ENCODE data around the gene STPG2.

DNA sequence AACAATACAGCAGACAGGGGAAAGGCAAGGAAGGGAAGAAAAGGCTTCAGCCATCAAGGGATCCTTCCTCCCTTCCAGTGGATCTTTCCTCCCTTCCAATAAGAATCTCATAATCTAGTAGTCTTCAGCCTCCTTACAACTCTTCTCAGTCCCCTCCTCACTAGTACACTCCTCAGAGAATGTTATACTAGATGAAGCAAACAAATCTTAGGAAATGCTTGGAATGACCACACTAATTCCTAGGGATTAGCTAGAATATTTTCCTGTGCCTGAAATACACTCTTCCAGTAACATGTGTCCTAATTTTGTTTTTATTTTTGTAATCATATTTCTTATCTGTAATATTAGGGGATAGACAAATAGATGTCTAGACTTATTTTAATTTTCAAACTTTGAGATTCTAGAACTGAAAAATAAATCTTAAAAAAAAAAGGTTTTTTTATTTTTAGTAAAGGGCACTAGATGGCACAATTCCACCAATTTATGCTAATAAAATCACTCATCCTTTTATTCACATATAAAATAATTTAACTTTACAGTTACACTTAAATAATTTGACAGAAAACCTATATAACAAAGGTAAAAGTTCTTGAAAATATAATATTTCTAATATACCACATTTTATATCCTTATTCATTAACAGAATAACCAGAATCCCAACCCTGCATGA lies 7.0 kb upstream of the STPG2 start:
- TF ChIP-seq GATA2 (IDR thresholded peaks at IDR 0.05; ENCODE audit: low read depth, low read length) (no peak), GATA3 (IDR thresholded peaks at IDR 0.05; ENCODE audit: low read depth, low read length) (no peak)

Data from SH-SY5Y (cell line).